Mucosa of stomach (tissue), 1 donor: Measurements from ENCODE around the gene SMURF1.

Source experiments
- H3K27me3 ChIP-seq: one replicate; pipeline ENCODE4 v1.7.0; 2013; ENCODE audit warnings: mild to moderate bottlenecking, low read length; ENCODE audit not compliant: control insufficient read depth, insufficient read depth
- H3K36me3 ChIP-seq: one replicate; pipeline ENCODE4 v1.7.0; 2013; ENCODE audit warnings: low read length; ENCODE audit not compliant: control insufficient read depth, insufficient read depth
- H3K4me1 ChIP-seq: one replicate; pipeline ENCODE4 v1.7.0; 2013; ENCODE audit warnings: mild to moderate bottlenecking, low read length; ENCODE audit not compliant: control insufficient read depth, insufficient read depth
- H3K4me3 ChIP-seq: one replicate; pipeline ENCODE4 v1.7.0; 2013; ENCODE audit warnings: low read length
- H3K9ac ChIP-seq: one replicate; pipeline ENCODE4 v1.7.0; 2013; ENCODE audit warnings: mild to moderate bottlenecking, low read length, moderate library complexity
- H3K9me3 ChIP-seq: one replicate; pipeline ENCODE4 v1.7.0; 2013; ENCODE audit warnings: mild to moderate bottlenecking, low read length, moderate library complexity; ENCODE audit not compliant: control insufficient read depth
- donor health status: Pancreatic carcinoma.

Gene SMURF1

GRCh38 chr7:99027241-99027640 is 116.7 kb downstream of the SMURF1 start:
- Histone ChIP-seq H3K4me1 (peaks cover 21% of the 10 kb centered on the region), H3K9me3 (no peaks in the 10 kb centered on the region), H3K4me3 (no peak overlapping the region), H3K9ac (no peak overlapping the region), H3K36me3 (peaks cover 31% of the 10 kb centered on the region), H3K27me3 (no peaks in the 10 kb centered on the region)

- Histone ChIP-seq H3K4me1 (peaks cover 38% of the 10 kb centered on the region), H3K9me3 (no peaks in the 10 kb centered on the region), H3K4me3 (no peak overlapping the region), H3K36me3 (peaks cover 6% of the 10 kb centered on the region), H3K9ac (no peak overlapping the region), H3K27me3 (no peaks in the 10 kb centered on the region)
Observed at GRCh38 chr7:99024066-99024465, 119.8 kb downstream of the SMURF1 start.

- H3K27me3 ChIP-seq, result no peaks in the 10 kb centered on the region
- H3K4me1 ChIP-seq, result peaks cover 38% of the 10 kb centered on the region
- no peaks in the 10 kb centered on the region for H3K36me3 ChIP-seq
- no peak overlapping the region for H3K9ac ChIP-seq
- H3K4me3 ChIP-seq, result no peak overlapping the region
- H3K9me3 ChIP-seq, result no peaks in the 10 kb centered on the region
Observed at GRCh38 chr7:99021941-99022560, 121.9 kb downstream of the SMURF1 start.

DNA sequence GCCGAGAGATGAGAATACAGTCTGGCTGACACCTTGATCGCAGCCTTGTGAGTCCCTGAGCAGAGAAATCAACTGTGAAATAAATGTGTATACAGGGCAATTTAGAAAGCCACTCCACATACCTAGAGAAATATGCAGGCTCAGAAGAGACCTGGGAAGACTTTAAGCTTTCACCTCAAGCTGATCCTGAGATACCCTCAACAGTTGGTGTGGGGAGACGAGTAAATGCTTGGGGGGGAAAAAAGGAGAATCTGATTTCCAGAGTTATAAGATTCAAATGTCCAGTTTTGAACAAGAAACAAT is 123.5 kb downstream of the SMURF1 start:
- Histone ChIP-seq H3K4me1 (peaks cover 38% of the 10 kb centered on the region), H3K36me3 (no peaks in the 10 kb centered on the region), H3K9ac (no peak overlapping the region), H3K9me3 (no peaks in the 10 kb centered on the region), H3K4me3 (no peak overlapping the region), H3K27me3 (no peaks in the 10 kb centered on the region)

DNA sequence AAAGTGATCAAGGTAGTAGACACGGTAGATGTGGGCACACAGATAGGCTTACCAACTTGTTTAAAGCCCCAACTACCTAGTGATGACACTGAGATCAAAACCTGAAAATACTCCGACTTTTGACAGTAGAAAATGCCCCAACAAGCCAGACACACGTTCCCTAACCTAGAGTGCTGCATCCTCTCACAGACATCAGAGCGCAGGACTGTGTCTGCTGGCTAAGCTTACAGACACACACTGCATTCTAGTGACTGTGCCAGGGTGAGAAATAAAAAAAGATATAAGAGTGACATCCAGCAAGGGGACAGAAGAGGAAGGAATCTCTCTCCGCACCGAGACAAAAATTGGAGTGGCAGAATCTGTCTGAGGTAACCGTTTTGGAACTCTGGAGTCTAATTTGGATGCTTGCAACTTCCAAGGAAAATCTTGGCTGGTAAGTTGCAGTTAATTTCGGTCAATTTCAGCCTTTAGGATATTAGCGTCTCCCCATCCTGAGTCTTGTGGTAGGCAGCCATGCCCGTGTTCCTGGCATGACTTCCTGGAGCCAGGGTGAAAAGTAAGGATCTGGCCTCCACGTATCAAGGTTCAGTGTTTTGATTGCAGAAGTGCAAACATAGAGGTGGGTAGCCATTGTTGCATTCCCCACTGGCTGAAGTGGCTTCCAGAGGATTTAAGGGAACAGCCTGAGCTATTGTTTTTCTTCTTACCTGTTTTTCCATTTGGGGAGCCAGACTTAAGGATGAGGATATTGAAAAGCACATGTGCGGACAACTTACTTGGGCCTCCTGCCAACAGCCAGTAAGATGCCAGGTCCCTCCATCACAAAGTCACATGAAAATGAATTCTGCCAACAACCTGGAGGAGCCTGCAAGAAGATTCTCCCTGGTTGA is 124.1 kb downstream of the SMURF1 start:
- Histone ChIP-seq H3K36me3 (no peaks in the 10 kb centered on the region), H3K27me3 (no peaks in the 10 kb centered on the region), H3K9me3 (no peaks in the 10 kb centered on the region), H3K9ac (no peak overlapping the region), H3K4me1 (peaks cover 38% of the 10 kb centered on the region), H3K4me3 (no peak overlapping the region)

DNA sequence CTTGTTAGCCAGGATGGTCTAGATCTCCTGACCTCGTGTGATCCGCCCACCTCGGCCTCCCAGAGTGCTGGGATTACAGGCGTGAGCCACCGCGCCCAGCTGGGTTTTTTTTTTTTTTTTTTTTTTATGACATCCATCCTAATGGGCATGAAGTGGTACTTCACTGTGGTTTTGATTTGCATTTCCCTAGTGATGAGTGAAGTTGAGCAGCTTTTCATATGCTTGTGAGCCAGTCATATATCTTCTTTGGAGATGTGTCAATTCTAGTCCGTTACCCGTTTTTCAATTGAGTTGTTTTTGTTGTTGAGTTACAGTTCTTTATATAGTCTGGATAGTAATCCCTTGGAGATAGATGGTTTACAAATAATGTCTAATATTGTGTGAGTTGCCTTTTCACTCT is 127.7 kb downstream of the SMURF1 start:
- Histone ChIP-seq H3K4me3 (no peak overlapping the region), H3K9me3 (no peaks in the 10 kb centered on the region), H3K4me1 (peaks cover 11% of the 10 kb centered on the region), H3K36me3 (peaks cover 15% of the 10 kb centered on the region), H3K9ac (no peak overlapping the region), H3K27me3 (no peaks in the 10 kb centered on the region)

DNA sequence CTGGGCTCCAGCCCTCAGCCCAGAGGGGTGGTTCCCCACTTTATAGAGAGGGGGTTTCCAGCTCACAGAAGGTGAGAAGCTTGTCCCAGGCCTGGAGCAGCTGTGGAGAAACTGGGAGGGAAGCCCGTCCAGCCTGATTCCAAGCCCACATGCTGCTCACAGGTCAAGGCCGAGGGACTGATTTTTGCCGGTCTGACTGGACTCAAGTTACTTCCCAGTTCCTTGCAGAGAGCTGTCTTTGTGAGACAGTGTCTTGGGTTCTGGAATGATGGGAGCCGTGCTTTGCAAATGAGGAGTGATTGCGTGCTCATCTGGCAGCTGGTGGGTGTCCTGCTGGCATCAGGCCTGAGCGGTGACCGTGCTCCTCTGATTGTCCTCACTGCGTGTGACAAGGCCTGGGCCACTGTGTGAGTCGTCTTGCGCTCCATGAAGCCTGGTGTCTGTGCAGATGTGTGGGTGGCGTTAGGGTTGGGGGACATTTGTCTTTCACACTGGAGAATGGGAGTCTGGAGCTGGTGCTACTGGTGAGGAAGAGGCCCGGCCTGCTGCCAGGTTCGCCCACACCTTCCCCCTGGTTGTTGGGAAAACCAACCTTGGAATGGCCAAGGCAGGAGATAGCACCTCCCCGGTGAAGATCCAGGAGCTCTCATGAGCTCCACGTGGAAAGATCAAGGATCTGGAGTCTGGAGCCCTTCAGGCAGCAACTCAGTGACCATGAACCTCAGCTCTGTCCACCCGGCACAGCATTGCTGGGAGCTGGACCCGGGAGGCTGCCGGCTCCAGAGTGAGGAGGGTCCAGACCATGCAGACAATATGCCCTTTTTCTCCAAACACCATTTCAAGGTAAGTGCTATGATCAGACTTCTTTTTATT is 129.6 kb downstream of the SMURF1 start:
- no peak overlapping the region for H3K4me3 ChIP-seq
- no peaks in the 10 kb centered on the region for H3K27me3 ChIP-seq
- H3K4me1 ChIP-seq, result no peaks in the 10 kb centered on the region
- no peak overlapping the region for H3K9ac ChIP-seq
- H3K9me3 ChIP-seq, result no peaks in the 10 kb centered on the region
- peaks cover 17% of the 10 kb centered on the region for H3K36me3 ChIP-seq

- H3K4me1 ChIP-seq, result no peaks in the 10 kb centered on the region
- H3K4me3 ChIP-seq, result no peak overlapping the region
- no peaks in the 10 kb centered on the region for H3K9me3 ChIP-seq
- H3K9ac ChIP-seq, result no peak overlapping the region
- peaks cover 25% of the 10 kb centered on the region for H3K36me3 ChIP-seq
- H3K27me3 ChIP-seq, result no peaks in the 10 kb centered on the region
Observed at GRCh38 chr7:99013266-99014112, 130.4 kb downstream of the SMURF1 start.

DNA sequence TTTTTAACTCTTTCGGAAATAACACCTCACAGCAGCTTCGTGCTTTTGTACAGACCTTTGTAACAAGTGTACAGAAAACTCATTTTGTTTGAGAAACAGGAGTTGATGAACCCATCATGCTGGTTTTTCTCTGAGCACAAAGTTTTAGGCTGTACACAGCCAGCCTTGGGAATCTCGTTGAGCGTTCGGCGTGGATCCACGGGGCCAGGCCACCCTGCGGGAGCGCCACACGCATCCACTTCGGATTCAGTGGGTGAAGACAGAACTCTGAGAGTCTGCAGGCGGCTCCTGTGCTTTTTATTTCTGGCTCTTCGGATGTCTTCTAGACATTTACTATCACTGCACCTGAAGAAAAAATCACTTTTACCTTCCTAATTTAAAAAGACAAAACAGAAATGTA is 131.2 kb downstream of the SMURF1 start:
- Histone ChIP-seq H3K4me1 (no peaks in the 10 kb centered on the region), H3K9ac (no peak overlapping the region), H3K27me3 (no peaks in the 10 kb centered on the region), H3K36me3 (peaks cover 25% of the 10 kb centered on the region), H3K9me3 (no peaks in the 10 kb centered on the region), H3K4me3 (no peak overlapping the region)

- peaks cover 25% of the 10 kb centered on the region for H3K36me3 ChIP-seq
- no peaks in the 10 kb centered on the region for H3K9me3 ChIP-seq
- H3K4me3 ChIP-seq, result no peak overlapping the region
- no peaks in the 10 kb centered on the region for H3K4me1 ChIP-seq
- no peak overlapping the region for H3K9ac ChIP-seq
- no peaks in the 10 kb centered on the region for H3K27me3 ChIP-seq
Observed at GRCh38 chr7:99011706-99012404, 132.1 kb downstream of the SMURF1 start.

GRCh38 chr7:99011341-99011705 is 132.6 kb downstream of the SMURF1 start:
- Histone ChIP-seq H3K36me3 (peaks cover 25% of the 10 kb centered on the region), H3K9me3 (no peaks in the 10 kb centered on the region), H3K27me3 (no peaks in the 10 kb centered on the region), H3K4me1 (no peaks in the 10 kb centered on the region), H3K9ac (no peak overlapping the region), H3K4me3 (no peak overlapping the region)
